ENCODE measurements around the gene DYNC1LI1.

- TF ChIP-seq POLR2AphosphoS5 (IDR thresholded peaks at IDR 0.05; ENCODE audit: low read depth, low read length) = no peak
- TF ChIP-seq FOXM1 (IDR thresholded peaks at IDR 0.05; ENCODE audit: low read depth) = no peak
- no peak for TF ChIP-seq TAF1 (IDR thresholded peaks at IDR 0.05; ENCODE audit: borderline replicate concordance, low read depth, low read length)
- no peak for TF ChIP-seq CTCF (IDR thresholded peaks at IDR 0.05)
These were observed 38.2 kb downstream of the DYNC1LI1 start for GRCh38 chr3:32532434-32532833.

Measured in SK-N-SH (cell line).